ENCODE data around the gene NTMT1.

DNA sequence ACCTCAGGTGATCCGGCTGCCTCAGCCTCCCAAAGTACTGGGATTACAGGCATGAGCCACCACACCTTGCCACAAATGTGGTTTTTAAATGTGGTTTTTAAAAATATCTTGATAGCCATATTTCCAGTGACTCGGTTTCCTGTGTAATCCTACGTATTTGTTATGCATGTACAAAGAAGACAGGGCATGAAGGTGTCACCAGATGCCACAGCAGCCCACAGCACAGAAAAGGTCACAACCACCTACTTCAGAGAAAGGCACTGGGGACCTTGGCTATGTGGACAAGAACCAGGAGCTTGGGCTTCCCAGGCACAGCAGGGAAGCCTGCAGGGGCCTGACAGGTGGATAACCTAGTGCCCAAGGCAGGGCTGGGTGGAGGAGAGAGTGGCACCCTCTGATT is 43.1 kb upstream of the NTMT1 start:
- TF ChIP-seq, protein P1, sequence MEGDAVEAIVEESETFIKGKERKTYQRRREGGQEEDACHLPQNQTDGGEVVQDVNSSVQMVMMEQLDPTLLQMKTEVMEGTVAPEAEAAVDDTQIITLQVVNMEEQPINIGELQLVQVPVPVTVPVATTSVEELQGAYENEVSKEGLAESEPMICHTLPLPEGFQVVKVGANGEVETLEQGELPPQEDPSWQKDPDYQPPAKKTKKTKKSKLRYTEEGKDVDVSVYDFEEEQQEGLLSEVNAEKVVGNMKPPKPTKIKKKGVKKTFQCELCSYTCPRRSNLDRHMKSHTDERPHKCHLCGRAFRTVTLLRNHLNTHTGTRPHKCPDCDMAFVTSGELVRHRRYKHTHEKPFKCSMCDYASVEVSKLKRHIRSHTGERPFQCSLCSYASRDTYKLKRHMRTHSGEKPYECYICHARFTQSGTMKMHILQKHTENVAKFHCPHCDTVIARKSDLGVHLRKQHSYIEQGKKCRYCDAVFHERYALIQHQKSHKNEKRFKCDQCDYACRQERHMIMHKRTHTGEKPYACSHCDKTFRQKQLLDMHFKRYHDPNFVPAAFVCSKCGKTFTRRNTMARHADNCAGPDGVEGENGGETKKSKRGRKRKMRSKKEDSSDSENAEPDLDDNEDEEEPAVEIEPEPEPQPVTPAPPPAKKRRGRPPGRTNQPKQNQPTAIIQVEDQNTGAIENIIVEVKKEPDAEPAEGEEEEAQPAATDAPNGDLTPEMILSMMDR (IDR thresholded peaks at IDR 0.05): no peak
- TF ChIP-seq RAD21 (conservative IDR thresholded peaks at IDR 0.05 in 1 of 2, IDR thresholded peaks at IDR 0.05 in 1 of 2) (no peak), RFX5 (IDR thresholded peaks at IDR 0.05) (no peak), POLR2A (IDR thresholded peaks at IDR 0.05; ENCODE audit: low read length) (no peak), BHLHE40 (IDR thresholded peaks at IDR 0.05; ENCODE audit: low read depth, low read length) (no peak), JUN (IDR thresholded peaks at IDR 0.05) (no peak), ZSCAN20 (CRISPR knock-in tag; IDR thresholded peaks at IDR 0.05) (no peak)
- TF ChIP-seq, protein P2, sequence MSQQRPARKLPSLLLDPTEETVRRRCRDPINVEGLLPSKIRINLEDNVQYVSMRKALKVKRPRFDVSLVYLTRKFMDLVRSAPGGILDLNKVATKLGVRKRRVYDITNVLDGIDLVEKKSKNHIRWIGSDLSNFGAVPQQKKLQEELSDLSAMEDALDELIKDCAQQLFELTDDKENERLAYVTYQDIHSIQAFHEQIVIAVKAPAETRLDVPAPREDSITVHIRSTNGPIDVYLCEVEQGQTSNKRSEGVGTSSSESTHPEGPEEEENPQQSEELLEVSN (IDR thresholded peaks at IDR 0.05; ENCODE audit: borderline replicate concordance, low read depth): no peak
- TF ChIP-seq, protein P3, sequence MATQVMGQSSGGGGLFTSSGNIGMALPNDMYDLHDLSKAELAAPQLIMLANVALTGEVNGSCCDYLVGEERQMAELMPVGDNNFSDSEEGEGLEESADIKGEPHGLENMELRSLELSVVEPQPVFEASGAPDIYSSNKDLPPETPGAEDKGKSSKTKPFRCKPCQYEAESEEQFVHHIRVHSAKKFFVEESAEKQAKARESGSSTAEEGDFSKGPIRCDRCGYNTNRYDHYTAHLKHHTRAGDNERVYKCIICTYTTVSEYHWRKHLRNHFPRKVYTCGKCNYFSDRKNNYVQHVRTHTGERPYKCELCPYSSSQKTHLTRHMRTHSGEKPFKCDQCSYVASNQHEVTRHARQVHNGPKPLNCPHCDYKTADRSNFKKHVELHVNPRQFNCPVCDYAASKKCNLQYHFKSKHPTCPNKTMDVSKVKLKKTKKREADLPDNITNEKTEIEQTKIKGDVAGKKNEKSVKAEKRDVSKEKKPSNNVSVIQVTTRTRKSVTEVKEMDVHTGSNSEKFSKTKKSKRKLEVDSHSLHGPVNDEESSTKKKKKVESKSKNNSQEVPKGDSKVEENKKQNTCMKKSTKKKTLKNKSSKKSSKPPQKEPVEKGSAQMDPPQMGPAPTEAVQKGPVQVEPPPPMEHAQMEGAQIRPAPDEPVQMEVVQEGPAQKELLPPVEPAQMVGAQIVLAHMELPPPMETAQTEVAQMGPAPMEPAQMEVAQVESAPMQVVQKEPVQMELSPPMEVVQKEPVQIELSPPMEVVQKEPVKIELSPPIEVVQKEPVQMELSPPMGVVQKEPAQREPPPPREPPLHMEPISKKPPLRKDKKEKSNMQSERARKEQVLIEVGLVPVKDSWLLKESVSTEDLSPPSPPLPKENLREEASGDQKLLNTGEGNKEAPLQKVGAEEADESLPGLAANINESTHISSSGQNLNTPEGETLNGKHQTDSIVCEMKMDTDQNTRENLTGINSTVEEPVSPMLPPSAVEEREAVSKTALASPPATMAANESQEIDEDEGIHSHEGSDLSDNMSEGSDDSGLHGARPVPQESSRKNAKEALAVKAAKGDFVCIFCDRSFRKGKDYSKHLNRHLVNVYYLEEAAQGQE (IDR thresholded peaks at IDR 0.05): no peak

Measured in A549 (cell line).